MM.1S (cell line): ENCODE measurements around the gene RWDD4.
A peak's percentile ranks its signal among the peaks of the same experiment; 100 is the strongest.

ENCODE experiments used
- DNase-seq: peaks from one replicate; pipeline ENCODE4 v3.0.0-alpha.2; 2015
- H2AFZ ChIP-seq: fragments of 300-600 bp; sonication (generic); 2 replicates; pipeline ENCODE4 v1.6.0; 2016; ENCODE audit warnings: antibody characterized with exemption, low read length
- H3F3A ChIP-seq: fragments of 300-600 bp; sonication (generic); 2 replicates; pipeline ENCODE4 v1.6.1; 2016; ENCODE audit warnings: mild to moderate bottlenecking, antibody characterized with exemption, low read length, moderate library complexity, mixed read lengths; ENCODE audit not compliant: insufficient read depth
- H3K27ac ChIP-seq: fragments of 300-600 bp; sonication (generic); 2 replicates; pipeline ENCODE4 v1.5.1; 2016; ENCODE audit warnings: mild to moderate bottlenecking, low read length
- H3K27me3 ChIP-seq: fragments of 300-600 bp; sonication (generic); replicated peaks from 2 replicates; pipeline ENCODE4 v1.6.0; 2016; ENCODE audit warnings: low read length; ENCODE audit not compliant: insufficient read depth
- H3K36me3 ChIP-seq: fragments of 300-600 bp; sonication (generic); replicated peaks from 2 replicates; pipeline ENCODE4 v1.6.1; 2016; ENCODE audit warnings: mild to moderate bottlenecking, low read length, mixed read lengths; ENCODE audit not compliant: insufficient read depth
- H3K4me1 ChIP-seq: fragments of 300-600 bp; sonication (generic); 2 replicates; pipeline ENCODE4 v1.6.1; 2016; ENCODE audit warnings: low read length, mixed read lengths
- H3K4me2 ChIP-seq: fragments of 300-600 bp; sonication (generic); 2 replicates; pipeline ENCODE4 v1.6.0; 2016; ENCODE audit warnings: low read depth, low read length
- H3K4me3 ChIP-seq: fragments of 300-600 bp; sonication (generic); 2 replicates; pipeline ENCODE4 v1.5.1; 2016; ENCODE audit warnings: low read length, mixed read lengths
- H3K79me2 ChIP-seq: fragments of 300-600 bp; sonication (generic); 2 replicates; pipeline ENCODE4 v1.6.1; 2016; ENCODE audit warnings: mixed run types, low read length, mixed read lengths
- H3K9ac ChIP-seq: fragments of 300-600 bp; sonication (generic); 2 replicates; pipeline ENCODE4 v1.6.1; 2016; ENCODE audit warnings: low read length, mixed read lengths
- H3K9me2 ChIP-seq: fragments of 300-600 bp; sonication (generic); replicated peaks from 2 replicates; pipeline ENCODE4 v1.6.1; 2016; ENCODE audit warnings: mild to moderate bottlenecking, low read length, mixed read lengths; ENCODE audit not compliant: insufficient read depth
- H3K9me3 ChIP-seq: fragments of 300-600 bp; sonication (generic); replicated peaks from 2 replicates; pipeline ENCODE4 v1.6.1; 2016; ENCODE audit warnings: mild to moderate bottlenecking, low read length, mixed read lengths; ENCODE audit not compliant: insufficient read depth
- H4K20me1 ChIP-seq: fragments of 300-600 bp; sonication (generic); 2 replicates; pipeline ENCODE4 v1.6.1; 2016; ENCODE audit warnings: mild to moderate bottlenecking, low read length, moderate library complexity, mixed read lengths; ENCODE audit not compliant: insufficient read depth
- CTCF ChIP-seq: fragments of 300-600 bp; sonication (generic); IDR thresholded peaks from 2 replicates; pipeline ENCODE4 v1.5.1; 2016; ENCODE audit warnings: antibody characterized with exemption, low read length, mixed read lengths
- EZH2 ChIP-seq: fragments of 300-600 bp; sonication (generic); optimal IDR thresholded peaks from 2 replicates; pipeline ENCODE3; 2017; ENCODE audit warnings: low read depth, mild to moderate bottlenecking, antibody characterized with exemption, low read length, mixed read lengths
- EZH2phosphoT487 ChIP-seq: fragments of 300-600 bp; sonication (generic); IDR thresholded peaks from 2 replicates; pipeline ENCODE4 v1.6.1; 2018; ENCODE audit warnings: antibody characterized with exemption, low read length

Gene RWDD4

GRCh38 chr4:183600189-183600685 lies 58.7 kb downstream of the RWDD4 start:
- no peaks in the 10 kb centered on the region for H4K20me1 ChIP-seq
- TF ChIP-seq EZH2, result no peak
- TF ChIP-seq CTCF, result peak; percentile 30
- TF ChIP-seq EZH2phosphoT487, result no peak
- no peaks in the 10 kb centered on the region for H3K9me3 ChIP-seq
- no peaks in the 10 kb centered on the region for H3K36me3 ChIP-seq
- H3K27ac ChIP-seq, result peak overlapping the region; percentile 26; the same call in 1 of the 2 replicates
- H2AFZ ChIP-seq, result peak overlapping the region; percentile 17; the same call in 1 of the 2 replicates
- H3K27me3 ChIP-seq, result no peaks in the 10 kb centered on the region
- H3K4me3 ChIP-seq, result no peak overlapping the region
- no peak for DNase-seq
- no peaks in the 10 kb centered on the region for H3F3A ChIP-seq
- H3K4me2 ChIP-seq, result no peak overlapping the region
- peaks cover 13% of the 10 kb centered on the region for H3K4me1 ChIP-seq
- H3K9me2 ChIP-seq, result no peaks in the 10 kb centered on the region
- H3K9ac ChIP-seq, result no peak overlapping the region
- no peaks in the 10 kb centered on the region for H3K79me2 ChIP-seq

GRCh38 chr4:183599690-183600089 lies 59.3 kb downstream of the RWDD4 start:
- Histone ChIP-seq H3K27ac (peak overlapping the region; percentile 26; the same call in 1 of the 2 replicates), H3K9me3 (no peaks in the 10 kb centered on the region), H3K9ac (no peak overlapping the region), H4K20me1 (no peaks in the 10 kb centered on the region), H3K79me2 (no peaks in the 10 kb centered on the region), H3K9me2 (no peaks in the 10 kb centered on the region), H2AFZ (peak overlapping the region; percentile 17; the same call in 1 of the 2 replicates), H3K4me3 (no peak overlapping the region), H3F3A (no peaks in the 10 kb centered on the region), H3K36me3 (no peaks in the 10 kb centered on the region), H3K4me2 (no peak overlapping the region), H3K27me3 (no peaks in the 10 kb centered on the region), H3K4me1 (peaks cover 13% of the 10 kb centered on the region)
- peak; percentile 60 for DNase-seq
- TF ChIP-seq EZH2phosphoT487 (no peak), EZH2 (no peak), CTCF (no peak)

GRCh38 chr4:183599284-183599683 lies 59.7 kb downstream of the RWDD4 start:
- Histone ChIP-seq H3K79me2 (no peaks in the 10 kb centered on the region), H3K27me3 (no peaks in the 10 kb centered on the region), H2AFZ (peak overlapping the region; percentile 17; the same call in 1 of the 2 replicates), H3K9ac (no peak overlapping the region), H3K9me3 (no peaks in the 10 kb centered on the region), H3K4me1 (peaks cover 13% of the 10 kb centered on the region), H3K9me2 (no peaks in the 10 kb centered on the region), H3K27ac (peak overlapping the region; percentile 26; the same call in 1 of the 2 replicates), H3K36me3 (no peaks in the 10 kb centered on the region), H3F3A (no peaks in the 10 kb centered on the region), H4K20me1 (no peaks in the 10 kb centered on the region), H3K4me3 (no peak overlapping the region), H3K4me2 (no peak overlapping the region)
- DNase-seq, result no peak
- TF ChIP-seq EZH2phosphoT487 (no peak), EZH2 (no peak), CTCF (no peak)
